ENCODE measurements around the gene TATDN3. TPM values are rescaled to one million over a fixed set of nuclear protein-coding genes. Genes with fewer than 3 reads are reported as not detected.

TATDN3 gene
- total and polyA plus RNA-seq, 8 donors = 10.4 to 19.9 (median 15.3) TPM

GRCh38 chr1:212820969-212821368 is 29.3 kb downstream of the TATDN3 start:
- ATAC-seq (no peak), DNase-seq (no peak)
- no peaks in the 10 kb centered on the region for H3K36me3 ChIP-seq
- H3K27ac ChIP-seq = no peak overlapping the region
- H3K27me3 ChIP-seq = no peaks in the 10 kb centered on the region
- intact Hi-C loops (cut with DNase I) = no loop called here
- no peak overlapping the region for H3K4me3 ChIP-seq
- H3K4me1 ChIP-seq = peaks cover 0 to 19% of the 10 kb centered on the region in 2 donors
- TF ChIP-seq CTCF (IDR thresholded peaks at IDR 0.05) = no peak
- H3K9me3 ChIP-seq = peaks cover 0 to 18% of the 10 kb centered on the region in 2 donors

- H3K27me3 ChIP-seq = no peaks in the 10 kb centered on the region
- H3K4me3 ChIP-seq = no peak overlapping the region
- DNase-seq (no peak), ATAC-seq (no peak)
- peaks cover 0 to 24% of the 10 kb centered on the region in 2 donors for H3K9me3 ChIP-seq
- intact Hi-C loops (cut with DNase I) = no loop called here
- TF ChIP-seq CTCF (IDR thresholded peaks at IDR 0.05) = no peak
- H3K4me1 ChIP-seq = peaks cover 0 to 19% of the 10 kb centered on the region in 2 donors
- no peak overlapping the region for H3K27ac ChIP-seq
- no peaks in the 10 kb centered on the region for H3K36me3 ChIP-seq
These were observed 31.3 kb downstream of the TATDN3 start for GRCh38 chr1:212822956-212823355.

- H3K9me3 ChIP-seq = peaks cover 0 to 24% of the 10 kb centered on the region in 2 donors
- DNase-seq (no peak), ATAC-seq (no peak)
- H3K27me3 ChIP-seq = no peaks in the 10 kb centered on the region
- intact Hi-C loops (cut with DNase I) = no loop called here
- no peak overlapping the region for H3K27ac ChIP-seq
- no peaks in the 10 kb centered on the region for H3K36me3 ChIP-seq
- H3K4me3 ChIP-seq = no peak overlapping the region
- peaks cover 0 to 13% of the 10 kb centered on the region in 2 donors for H3K4me1 ChIP-seq
- no peak for TF ChIP-seq CTCF (IDR thresholded peaks at IDR 0.05)
These were observed 32.5 kb downstream of the TATDN3 start for GRCh38 chr1:212824201-212824600.

GRCh38 chr1:212825798-212826452 is 34.2 kb downstream of the TATDN3 start:
- Histone ChIP-seq H3K9me3 (peaks cover 0 to 24% of the 10 kb centered on the region in 2 donors), H3K27ac (no peak overlapping the region), H3K27me3 (no peaks in the 10 kb centered on the region), H3K36me3 (no peaks in the 10 kb centered on the region), H3K4me3 (no peak overlapping the region), H3K4me1 (no peaks in the 10 kb centered on the region)
- no peak for TF ChIP-seq CTCF (IDR thresholded peaks at IDR 0.05)
- ATAC-seq (no peak), DNase-seq (no peak)
- intact Hi-C loops (cut with DNase I) = no loop called here

GRCh38 chr1:212827171-212827776 is 35.6 kb downstream of the TATDN3 start:
- no peaks in the 10 kb centered on the region for H3K27me3 ChIP-seq
- H3K36me3 ChIP-seq = no peaks in the 10 kb centered on the region
- peaks cover 0 to 24% of the 10 kb centered on the region in 2 donors for H3K9me3 ChIP-seq
- intact Hi-C loops (cut with DNase I) = no loop called here
- no peak for DNase-seq
- no peak for TF ChIP-seq CTCF (IDR thresholded peaks at IDR 0.05)
- no peak for ATAC-seq
- no peak overlapping the region for H3K4me3 ChIP-seq
- no peak overlapping the region for H3K27ac ChIP-seq
- no peaks in the 10 kb centered on the region for H3K4me1 ChIP-seq

Data from left lung (tissue), 10 donors.